Suprapubic skin (tissue), 4 donors: Measurements from ENCODE around the gene THEM5. TPM values are rescaled to one million over a fixed set of nuclear protein-coding genes. Genes with fewer than 3 reads are reported as not detected.
"Not testable (repeated sequence)": the region's sequence is repeated elsewhere in the genome, so short reads cannot be mapped to it uniquely, and the experiment has no call there.

Experiments used
- DNase-seq, 2 donors: peaks; one replicate each; pipeline ENCODE4 v3.0.0-alpha.2; 2019; ENCODE audit warnings: low spot score in 2 of 2
- H3K27ac ChIP-seq: fragments of 200-600 bp; sonication (generic); one replicate; pipeline ENCODE4 v1.5.1; 2019
- H3K27me3 ChIP-seq: fragments of 200-600 bp; sonication (generic); one replicate; pipeline ENCODE4 v1.5.1; 2019
- H3K36me3 ChIP-seq: fragments of 200-600 bp; sonication (generic); one replicate; pipeline ENCODE4 v1.5.1; 2019
- H3K4me1 ChIP-seq: fragments of 200-600 bp; sonication (generic); one replicate; pipeline ENCODE4 v1.5.1; 2019
- H3K4me3 ChIP-seq: fragments of 200-600 bp; sonication (generic); one replicate; pipeline ENCODE4 v1.5.1; 2019; ENCODE audit warnings: mild to moderate bottlenecking
- H3K9me3 ChIP-seq: fragments of 200-600 bp; sonication (generic); one replicate; pipeline ENCODE4 v1.5.1; 2019
- EP300 ChIP-seq: sonication (generic); formaldehyde crosslinking; IDR thresholded peaks from one replicate; pipeline ENCODE4 v1.6.1; 2017; ENCODE audit warnings: antibody characterized with exemption
- POLR2A ChIP-seq, 2 donors: fragments of 450-650 bp; IDR thresholded peaks; one replicate each; pipeline ENCODE4 v1.6.1; 2017; ENCODE audit warnings: antibody characterized with exemption in 2 of 2, mild to moderate bottlenecking in 2 of 2, moderate library complexity in 2 of 2
- POLR2AphosphoS5 ChIP-seq, 3 donors: sonication (generic); formaldehyde crosslinking; IDR thresholded peaks; one replicate each; pipeline ENCODE4 v1.6.1; 2017; ENCODE audit warnings: antibody characterized with exemption in 3 of 3
- WGBS: methylation state at CpG from one replicate; pipeline ENCODE4 v1.1.5; 2018; 5-methylcytosine and 5-hydroxymethylcytosine counted together
- total RNA-seq, 4 donors: library from RNA; depleted of rRNA; stranded (reverse); fragments of >200 nt; gene quantifications; one replicate each; pipeline ENCODE4 v1.1.0, GENCODE V29; 2016
- TF ChIP-seq, protein P1 (sequence below), 2 donors: fragments of 200-600 bp in 1 of 2; fragments of 450-650 bp in 1 of 2; sonication (generic) in 1 of 2; IDR thresholded peaks; one replicate each; pipeline ENCODE4 v1.5.1; 2016 to 2019; ENCODE audit warnings: antibody characterized with exemption in 2 of 2, mild to moderate bottlenecking in 1 of 2, moderate library complexity in 1 of 2

Gene THEM5
- total RNA-seq, 4 donors from 2014 or later = 29.1 to 89.7 (median 64.3) TPM

- no peak for DNase-seq
- TF ChIP-seq EP300 (no peak), POLR2A (IDR thresholded peaks at IDR 0.05) (no peak), POLR2AphosphoS5 (IDR thresholded peaks at IDR 0.05) (no peak)
- TF ChIP-seq, protein P1, sequence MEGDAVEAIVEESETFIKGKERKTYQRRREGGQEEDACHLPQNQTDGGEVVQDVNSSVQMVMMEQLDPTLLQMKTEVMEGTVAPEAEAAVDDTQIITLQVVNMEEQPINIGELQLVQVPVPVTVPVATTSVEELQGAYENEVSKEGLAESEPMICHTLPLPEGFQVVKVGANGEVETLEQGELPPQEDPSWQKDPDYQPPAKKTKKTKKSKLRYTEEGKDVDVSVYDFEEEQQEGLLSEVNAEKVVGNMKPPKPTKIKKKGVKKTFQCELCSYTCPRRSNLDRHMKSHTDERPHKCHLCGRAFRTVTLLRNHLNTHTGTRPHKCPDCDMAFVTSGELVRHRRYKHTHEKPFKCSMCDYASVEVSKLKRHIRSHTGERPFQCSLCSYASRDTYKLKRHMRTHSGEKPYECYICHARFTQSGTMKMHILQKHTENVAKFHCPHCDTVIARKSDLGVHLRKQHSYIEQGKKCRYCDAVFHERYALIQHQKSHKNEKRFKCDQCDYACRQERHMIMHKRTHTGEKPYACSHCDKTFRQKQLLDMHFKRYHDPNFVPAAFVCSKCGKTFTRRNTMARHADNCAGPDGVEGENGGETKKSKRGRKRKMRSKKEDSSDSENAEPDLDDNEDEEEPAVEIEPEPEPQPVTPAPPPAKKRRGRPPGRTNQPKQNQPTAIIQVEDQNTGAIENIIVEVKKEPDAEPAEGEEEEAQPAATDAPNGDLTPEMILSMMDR (IDR thresholded peaks at IDR 0.05) = no peak
- H3K4me3 ChIP-seq = no peak overlapping the region
- no peaks in the 10 kb centered on the region for H3K4me1 ChIP-seq
- no peak overlapping the region for H3K27ac ChIP-seq
- H3K9me3 ChIP-seq = no peaks in the 10 kb centered on the region
- no peaks in the 10 kb centered on the region for H3K27me3 ChIP-seq
- WGBS = 68% methylated on average over 1 of the region's 1 CpG
- H3K36me3 ChIP-seq = peaks cover 4% of the 10 kb centered on the region
Observed at GRCh38 chr1:151885479-151885878, 32.0 kb upstream of the THEM5 start.

GRCh38 chr1:151884879-151885278, 31.4 kb upstream of the THEM5 start:
- not testable (repeated sequence) for DNase-seq, H3K4me1 ChIP-seq, H3K36me3 ChIP-seq, H3K4me3 ChIP-seq, H3K27ac ChIP-seq, H3K9me3 ChIP-seq, H3K27me3 ChIP-seq
- over 99% methylated on average over 5 of the region's 5 CpGs for WGBS

- H3K36me3 ChIP-seq, H3K27ac ChIP-seq, H3K4me1 ChIP-seq, DNase-seq, H3K27me3 ChIP-seq, H3K4me3 ChIP-seq, H3K9me3 ChIP-seq: not testable (repeated sequence)
- WGBS = 88% methylated on average over 3 of the region's 3 CpGs
Observed at GRCh38 chr1:151884445-151884844, 30.9 kb upstream of the THEM5 start.

GRCh38 chr1:151883898-151884297, 30.4 kb upstream of the THEM5 start:
- not testable (repeated sequence) for H3K27ac ChIP-seq, H3K27me3 ChIP-seq, H3K4me1 ChIP-seq, H3K4me3 ChIP-seq, H3K9me3 ChIP-seq, H3K36me3 ChIP-seq, DNase-seq
- WGBS = 94% methylated on average over 4 of the region's 4 CpGs

DNA sequence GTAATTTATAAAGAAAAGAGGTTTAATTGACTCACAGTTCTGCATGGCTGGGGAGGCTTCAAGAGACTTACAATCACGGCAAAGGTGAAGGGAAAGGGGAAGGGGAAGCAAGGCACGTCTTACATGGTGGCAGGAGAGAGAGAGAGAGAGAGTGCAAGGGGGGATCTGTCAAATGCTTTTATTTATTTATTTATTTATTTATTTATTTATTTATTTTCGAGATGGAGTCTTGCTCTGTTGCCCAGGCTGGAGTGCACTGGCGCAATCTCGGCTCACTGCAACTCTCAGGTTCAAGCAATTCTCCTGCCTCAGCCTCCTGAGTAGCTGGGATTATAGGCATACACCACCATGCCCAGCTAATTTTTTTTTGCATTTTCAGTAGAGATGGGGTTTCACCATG, 29.4 kb upstream of the THEM5 start:
- H3K27ac ChIP-seq, H3K4me1 ChIP-seq, H3K4me3 ChIP-seq, DNase-seq, H3K36me3 ChIP-seq, H3K27me3 ChIP-seq, H3K9me3 ChIP-seq: not testable (repeated sequence)
- 90% methylated on average over 5 of the region's 5 CpGs for WGBS

DNA sequence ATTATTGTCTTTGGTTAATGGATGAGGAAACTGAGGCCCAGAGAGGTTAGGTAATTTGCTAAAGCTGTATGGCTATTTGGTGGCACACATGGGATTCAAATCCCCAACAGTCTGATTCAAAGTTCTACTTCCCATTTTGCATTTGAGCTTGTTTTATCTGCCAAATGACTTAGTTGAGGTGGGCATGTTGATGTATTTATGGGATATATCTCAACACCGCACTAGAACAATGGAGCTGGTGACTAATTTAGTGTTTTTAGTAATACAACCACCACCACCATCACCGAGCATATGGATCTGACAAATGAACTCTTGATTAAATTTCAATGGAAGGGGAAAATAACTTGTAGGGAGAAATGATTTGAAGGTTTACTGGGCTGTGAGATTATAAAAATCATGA, 29.0 kb upstream of the THEM5 start:
- no peaks in the 10 kb centered on the region for H3K4me1 ChIP-seq
- no peaks in the 10 kb centered on the region for H3K36me3 ChIP-seq
- no peak overlapping the region for H3K27ac ChIP-seq
- TF ChIP-seq EP300 = no peak
- TF ChIP-seq, protein P1 (IDR thresholded peaks at IDR 0.05) = no peak
- TF ChIP-seq POLR2A (IDR thresholded peaks at IDR 0.05) = no peak
- no peak for TF ChIP-seq POLR2AphosphoS5 (IDR thresholded peaks at IDR 0.05)
- no peaks in the 10 kb centered on the region for H3K27me3 ChIP-seq
- WGBS = 89% methylated on average over 2 of the region's 2 CpGs
- H3K4me3 ChIP-seq = no peak overlapping the region
- no peaks in the 10 kb centered on the region for H3K9me3 ChIP-seq
- DNase-seq = no peak

DNA sequence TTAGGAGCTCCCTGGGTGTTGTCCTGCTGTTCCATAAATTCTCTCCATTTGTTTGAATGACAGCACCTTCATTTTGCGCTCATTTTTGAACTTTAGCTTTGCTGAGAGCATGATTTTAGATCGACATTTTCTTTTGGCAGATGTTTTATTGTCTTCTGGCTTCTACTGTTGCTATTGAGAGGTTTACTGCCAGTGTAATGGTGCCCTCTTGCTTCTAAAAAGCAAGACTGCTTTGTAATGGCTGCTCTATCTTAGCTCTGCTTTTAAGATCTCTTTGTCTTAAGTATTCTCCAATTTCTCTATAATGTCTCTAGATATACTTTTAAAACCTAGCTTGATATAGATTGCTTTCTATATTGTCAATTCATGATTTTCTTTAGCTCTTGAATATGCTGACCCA, 28.0 kb upstream of the THEM5 start:
- WGBS = 36% methylated on average over 2 of the region's 2 CpGs
- no peak overlapping the region for H3K27ac ChIP-seq

More for the DNA sequence above, 28.0 kb upstream of the THEM5 start:
- Histone ChIP-seq H3K9me3 (no peaks in the 10 kb centered on the region), H3K4me3 (no peak overlapping the region), H3K4me1 (no peaks in the 10 kb centered on the region), H3K36me3 (no peaks in the 10 kb centered on the region), H3K27me3 (no peaks in the 10 kb centered on the region)
- DNase-seq = no peak
- TF ChIP-seq EP300 (no peak), POLR2A (IDR thresholded peaks at IDR 0.05) (no peak)
- TF ChIP-seq, protein P1 (IDR thresholded peaks at IDR 0.05) = no peak
